HG02852 (cell line): ENCODE data around the gene WNT7A.
"Not testable (repeated sequence)": the region's sequence is repeated elsewhere in the genome, so short reads cannot be mapped to it uniquely, and the experiment has no call there.

Experiments
- ATAC-seq: cut with Tn5 transposase; IDR thresholded peaks from one replicate; pipeline ENCODE4 v1.9.1; 2021; ENCODE audit warnings: mild to moderate bottlenecking, moderate library complexity; ENCODE audit not compliant: unreplicated experiment

The WNT7A gene

DNA sequence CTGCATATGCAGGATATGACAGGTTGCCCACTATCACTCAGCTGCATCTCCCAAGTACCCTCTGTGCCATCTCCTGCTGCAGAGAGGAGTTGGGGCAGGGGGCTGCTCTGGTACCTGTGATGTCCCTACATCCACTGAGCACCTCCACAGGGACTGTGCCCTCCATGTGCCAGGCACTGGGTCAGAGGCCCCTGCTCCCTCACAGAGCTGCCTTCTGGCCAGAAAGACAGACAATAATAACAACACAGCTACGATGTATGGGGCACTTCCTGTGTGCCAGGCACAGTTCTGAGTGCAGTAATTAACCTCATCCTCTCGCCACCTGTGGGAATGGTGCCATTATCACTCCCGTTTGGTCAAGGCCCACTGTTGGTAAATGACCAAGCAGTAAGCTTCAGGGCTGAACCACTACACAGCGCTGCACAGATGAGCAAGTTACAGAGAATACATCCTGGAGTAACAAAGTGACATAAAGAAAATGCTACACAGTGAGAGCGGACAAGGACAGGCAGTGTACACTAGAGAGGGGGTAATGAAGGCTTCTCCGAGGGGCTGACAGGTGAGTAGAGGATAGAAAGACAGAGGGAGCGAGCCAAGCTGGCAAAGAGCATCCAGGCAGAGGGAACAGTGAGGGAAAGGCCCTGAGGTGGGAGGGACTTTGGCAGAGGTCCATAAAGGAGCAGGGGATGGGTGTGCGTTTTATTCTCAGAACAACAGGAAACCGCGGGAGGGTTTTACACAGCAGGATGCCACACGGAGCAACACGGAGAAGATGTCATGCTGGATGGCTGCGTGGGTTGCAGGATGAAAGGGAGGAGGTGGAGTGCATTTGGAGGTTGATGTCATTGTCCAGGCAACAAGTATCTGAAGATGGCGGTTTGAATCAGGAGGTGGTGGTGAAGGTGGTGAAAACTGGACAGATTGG, 13.6 kb downstream of the WNT7A start:
- no peak for ATAC-seq

DNA sequence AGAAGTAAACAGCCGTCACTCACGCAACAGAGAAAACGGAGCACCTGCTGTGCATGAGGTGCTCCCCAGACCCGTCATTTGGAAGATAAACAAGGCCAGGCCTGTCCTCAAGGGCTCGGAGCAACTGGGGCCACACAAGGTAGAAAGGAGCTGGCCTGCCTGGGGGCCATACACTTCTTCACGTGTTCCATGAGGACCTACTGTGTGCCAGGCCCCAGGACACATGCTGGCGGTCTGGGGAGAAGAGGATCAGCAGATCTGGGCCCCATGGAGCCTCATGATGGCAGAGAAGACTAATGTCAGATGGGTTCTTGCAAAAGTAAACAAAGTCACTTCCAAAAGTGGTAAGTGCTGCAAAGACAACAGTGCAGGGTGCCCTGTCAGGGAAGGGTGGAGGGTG, 14.3 kb downstream of the WNT7A start:
- no peak for ATAC-seq

DNA sequence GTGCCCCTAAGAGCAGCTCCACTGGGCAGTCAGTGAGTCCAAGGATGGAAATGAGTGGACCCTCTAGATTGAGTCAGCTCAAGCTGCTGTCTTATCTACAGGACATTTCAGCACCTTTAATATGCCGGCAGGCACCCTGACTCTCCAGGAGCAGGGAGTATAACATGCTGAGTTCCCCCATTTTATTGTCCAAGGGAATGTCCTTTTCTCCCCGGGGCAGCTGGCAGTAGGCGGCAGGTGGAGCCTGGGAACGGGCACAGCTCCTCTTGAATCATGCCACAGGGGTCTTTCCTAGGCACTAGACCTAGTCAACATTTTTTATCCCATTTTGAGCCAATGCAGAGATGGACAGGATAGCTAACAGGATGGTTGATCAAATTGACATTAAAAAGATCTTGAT, 14.8 kb downstream of the WNT7A start:
- no peak for ATAC-seq

DNA sequence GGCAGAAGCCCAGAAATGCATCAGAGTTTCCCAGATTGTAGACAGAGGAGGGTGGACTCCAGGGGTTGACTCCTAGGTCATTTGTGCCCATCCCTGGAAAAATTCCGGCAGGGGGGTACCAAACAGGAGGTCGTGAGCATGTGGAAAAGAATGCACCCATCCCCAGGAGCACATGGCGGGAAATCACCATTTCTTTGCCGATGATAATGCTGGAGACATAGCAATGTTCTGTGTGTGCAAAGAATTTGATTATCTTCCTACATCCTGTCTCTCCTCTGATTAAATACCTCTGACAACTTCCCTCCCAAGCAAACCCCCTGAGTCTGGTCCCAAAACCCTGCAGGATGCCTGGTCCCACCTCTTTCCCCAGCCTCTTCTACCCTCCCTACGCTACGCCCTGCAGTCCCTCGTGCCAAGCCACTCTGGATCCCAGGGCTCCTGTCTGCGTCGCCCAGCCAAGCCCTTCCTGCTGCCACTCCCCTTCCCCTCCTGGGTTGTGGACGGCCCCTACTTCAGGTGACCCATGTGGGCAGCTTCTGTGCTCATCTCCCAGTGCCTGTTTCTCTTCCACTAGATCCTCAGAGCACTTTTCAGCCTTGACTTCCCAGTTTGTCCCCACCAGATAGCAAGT, 15.8 kb downstream of the WNT7A start:
- no peak for ATAC-seq

DNA sequence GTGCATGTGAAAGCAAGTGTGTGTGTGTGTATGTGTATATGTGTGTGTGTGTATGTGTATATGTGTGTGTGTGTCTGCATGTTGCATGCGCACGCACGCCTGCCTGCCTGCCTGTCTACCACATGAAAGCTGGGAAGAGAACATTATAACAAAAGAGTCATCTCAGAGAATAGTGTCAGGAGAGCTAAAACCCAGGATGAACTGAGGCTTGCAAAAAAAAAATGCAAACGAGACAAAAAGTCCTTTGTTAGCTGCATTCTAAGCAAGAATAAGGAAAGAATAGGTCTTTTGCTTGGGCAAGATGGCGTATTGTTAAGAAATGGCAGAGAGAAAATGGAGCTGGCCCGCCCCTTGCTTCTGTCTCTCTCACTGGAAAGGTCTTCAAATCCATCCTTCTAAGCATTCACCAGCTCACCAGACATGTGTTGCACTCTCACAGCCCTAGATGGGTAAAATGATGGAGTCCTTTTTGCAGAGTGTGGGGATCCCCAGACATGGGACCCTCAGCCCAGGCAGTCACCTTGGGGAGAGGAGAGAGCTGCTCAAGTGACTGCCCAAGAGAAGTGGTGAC, 16.4 kb downstream of the WNT7A start:
- ATAC-seq, result no peak

DNA sequence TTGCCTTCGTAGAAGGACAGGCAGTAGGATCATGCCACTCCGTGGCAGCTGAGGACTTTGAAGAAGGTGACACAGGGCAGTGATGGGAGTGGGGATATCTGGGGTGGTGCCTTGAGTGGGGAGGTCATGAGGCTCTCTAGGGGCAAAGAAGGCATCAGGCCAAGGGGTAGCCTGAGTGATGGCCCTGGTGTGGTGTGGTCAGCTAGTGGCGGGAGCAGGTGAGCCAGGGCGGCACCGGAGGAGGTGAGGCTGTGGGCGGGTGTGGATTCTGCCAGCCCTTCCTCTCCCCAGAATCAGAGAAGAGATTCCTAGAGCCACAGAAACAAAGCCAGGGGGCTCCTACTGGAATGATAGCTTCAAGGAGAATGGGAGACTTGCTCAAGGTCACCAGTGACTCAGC, 18.4 kb downstream of the WNT7A start:
- no peak for ATAC-seq

DNA sequence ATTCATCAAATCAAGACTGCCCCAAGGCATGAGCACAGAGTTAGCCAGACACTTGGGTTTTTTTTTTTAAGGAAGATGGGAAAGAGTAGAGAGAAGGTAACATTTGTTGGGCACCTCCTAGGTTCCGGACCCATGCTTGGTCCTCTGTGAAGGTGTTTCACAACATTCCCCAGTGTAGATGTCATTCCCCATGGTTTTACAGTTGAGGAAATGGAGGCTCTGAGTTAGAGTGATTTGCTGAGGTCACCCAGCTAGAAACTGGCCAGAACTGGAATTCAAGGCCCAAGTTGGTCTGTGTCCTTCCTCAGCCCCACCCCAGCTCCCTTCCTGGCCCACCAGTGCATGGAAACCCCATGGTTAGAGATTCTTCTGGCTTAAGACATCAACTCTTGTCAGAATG, 19.9 kb downstream of the WNT7A start:
- no peak for ATAC-seq

DNA sequence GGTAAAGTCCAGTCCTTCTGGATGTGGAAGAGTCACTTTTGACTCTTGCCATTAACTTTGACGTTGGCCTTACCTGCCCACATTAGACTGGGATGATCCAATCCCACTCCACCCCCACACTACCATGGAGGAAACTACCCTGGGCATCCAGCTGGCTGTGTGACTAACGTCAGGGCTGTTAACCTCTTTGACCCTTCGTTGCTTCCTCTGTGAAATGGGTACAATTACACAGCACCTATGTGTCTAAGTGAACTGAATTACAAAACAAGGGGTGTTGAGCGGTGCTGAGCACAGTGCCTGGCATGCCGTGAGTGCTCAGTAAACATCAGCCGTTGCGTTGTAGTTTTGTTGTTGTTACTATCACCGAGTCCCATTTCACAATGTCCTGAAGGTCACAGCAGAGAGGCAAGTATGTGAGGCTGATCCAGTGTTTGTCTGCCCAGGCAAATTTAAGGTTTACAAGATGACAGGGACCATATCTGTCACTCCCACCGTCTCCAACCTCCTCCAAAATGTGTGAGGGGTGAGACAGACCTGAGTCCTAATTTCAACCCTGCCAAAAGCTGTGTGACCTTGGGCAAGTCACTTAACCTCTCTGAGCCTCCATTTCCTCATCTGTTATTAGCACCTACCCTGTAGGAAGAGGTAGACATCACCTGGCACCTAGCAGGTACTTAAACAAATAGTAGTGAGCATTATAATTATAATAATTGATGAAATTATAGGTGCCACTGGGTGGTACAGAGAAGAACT, 20.9 kb downstream of the WNT7A start:
- ATAC-seq, result no peak

DNA sequence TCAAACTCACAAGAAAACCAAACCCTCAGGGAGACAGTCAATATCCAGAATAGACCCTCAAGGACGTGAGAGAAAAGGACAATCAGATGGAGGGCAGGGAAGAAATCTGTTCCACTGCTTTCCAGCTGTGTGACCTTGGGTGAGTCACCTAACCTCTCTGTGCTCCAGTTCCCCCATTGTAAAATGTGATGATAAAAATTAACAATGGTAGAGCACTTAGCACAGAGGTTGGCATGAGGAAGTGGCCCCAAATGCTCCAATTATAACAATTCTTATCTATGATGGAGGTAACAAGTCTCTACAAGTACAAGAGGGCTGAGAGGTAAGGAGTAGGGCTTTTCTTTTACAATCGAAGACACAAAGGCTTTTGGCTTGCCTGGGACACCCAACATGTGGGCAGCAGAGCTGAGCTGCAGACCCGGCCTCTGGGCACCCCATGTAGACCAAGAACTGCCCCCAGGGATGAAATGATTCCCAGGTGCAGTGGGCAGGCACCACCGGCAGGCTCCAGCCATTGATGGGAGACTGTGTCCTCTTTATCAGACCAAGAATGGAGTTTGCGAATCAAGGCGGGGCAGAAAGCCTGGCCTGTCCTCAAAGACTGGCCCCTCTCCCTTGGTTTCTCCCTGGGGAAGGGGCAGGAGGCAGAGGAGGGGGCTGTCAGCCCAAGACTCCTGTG, 22.0 kb downstream of the WNT7A start:
- no peak for ATAC-seq

DNA sequence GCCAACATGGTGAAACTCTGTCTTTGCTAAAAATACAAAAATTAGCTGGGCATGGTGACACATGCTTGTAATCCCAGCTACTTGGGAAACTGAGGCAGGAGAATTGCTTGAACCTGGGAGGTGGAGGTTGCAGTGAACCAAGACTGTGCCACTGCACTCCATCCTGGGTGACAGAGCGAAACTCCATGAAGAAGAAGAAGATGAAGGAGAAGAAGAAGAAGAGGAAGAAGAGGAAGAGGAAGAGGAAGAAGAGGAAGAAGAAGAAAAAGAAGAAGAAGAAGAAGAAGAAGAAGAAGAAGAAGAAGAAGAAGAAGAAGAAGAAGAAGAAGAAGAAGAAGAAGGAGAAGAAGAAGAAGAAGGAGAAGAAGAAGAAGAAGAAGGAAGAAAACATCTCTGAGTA, 23.2 kb downstream of the WNT7A start:
- ATAC-seq, result not testable (repeated sequence)

DNA sequence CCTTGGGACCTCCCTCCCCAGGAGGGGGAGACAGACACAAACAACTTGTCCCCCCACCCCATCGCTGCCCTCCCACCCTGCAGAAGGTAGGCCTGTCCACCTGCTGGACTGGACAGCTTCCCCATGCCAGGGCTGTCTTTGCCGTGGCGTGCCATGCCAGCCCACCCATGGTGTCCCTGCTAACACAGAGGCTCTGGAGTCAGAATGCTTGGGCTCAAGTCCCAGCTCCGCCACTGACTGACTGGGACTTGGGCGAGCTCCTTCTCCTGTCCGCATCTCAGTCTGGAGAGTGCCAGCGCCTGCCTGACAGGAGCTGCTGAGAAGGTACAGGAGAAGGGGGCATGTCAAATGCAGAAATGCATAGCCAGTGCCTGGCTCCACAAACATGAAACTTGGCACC, 23.9 kb downstream of the WNT7A start:
- ATAC-seq, result no peak

DNA sequence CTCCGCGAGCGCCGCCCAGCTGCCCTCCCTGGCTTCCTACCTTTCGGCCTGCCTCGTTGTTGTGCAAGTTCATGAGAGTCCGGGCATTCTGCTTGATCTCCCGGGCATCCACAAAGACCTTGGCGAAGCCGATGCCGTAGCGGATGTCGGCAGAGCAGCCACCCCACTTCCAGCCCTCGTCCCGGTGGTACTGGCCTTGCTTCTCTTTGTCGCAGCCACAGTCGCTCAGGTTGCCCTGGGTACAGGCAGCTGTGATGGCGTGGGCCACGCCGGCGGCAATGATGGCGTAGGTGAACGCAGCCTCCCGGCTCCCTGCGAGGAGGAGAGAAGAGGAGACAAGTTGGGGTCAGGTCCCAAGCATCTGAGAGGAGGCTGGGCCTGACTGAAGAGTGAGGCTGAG, 25.4 kb downstream of the WNT7A start:
- ATAC-seq, result no peak

DNA sequence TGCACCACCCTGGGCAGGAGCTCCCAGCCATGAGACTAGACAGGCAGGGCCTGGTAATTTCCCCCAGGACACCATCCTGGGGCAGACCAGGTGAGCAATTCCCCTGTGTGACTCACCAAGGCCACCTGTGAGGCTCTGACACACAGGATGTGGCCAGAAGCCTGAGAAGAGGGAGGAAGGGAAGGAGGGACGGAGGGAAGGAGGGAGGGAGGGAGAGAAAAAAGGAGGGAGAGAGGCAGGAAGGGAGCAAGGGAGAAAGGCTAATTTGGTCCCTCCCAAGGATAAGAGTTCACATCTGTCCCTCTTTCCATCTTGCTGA, 25.9 kb downstream of the WNT7A start:
- no peak for ATAC-seq

DNA sequence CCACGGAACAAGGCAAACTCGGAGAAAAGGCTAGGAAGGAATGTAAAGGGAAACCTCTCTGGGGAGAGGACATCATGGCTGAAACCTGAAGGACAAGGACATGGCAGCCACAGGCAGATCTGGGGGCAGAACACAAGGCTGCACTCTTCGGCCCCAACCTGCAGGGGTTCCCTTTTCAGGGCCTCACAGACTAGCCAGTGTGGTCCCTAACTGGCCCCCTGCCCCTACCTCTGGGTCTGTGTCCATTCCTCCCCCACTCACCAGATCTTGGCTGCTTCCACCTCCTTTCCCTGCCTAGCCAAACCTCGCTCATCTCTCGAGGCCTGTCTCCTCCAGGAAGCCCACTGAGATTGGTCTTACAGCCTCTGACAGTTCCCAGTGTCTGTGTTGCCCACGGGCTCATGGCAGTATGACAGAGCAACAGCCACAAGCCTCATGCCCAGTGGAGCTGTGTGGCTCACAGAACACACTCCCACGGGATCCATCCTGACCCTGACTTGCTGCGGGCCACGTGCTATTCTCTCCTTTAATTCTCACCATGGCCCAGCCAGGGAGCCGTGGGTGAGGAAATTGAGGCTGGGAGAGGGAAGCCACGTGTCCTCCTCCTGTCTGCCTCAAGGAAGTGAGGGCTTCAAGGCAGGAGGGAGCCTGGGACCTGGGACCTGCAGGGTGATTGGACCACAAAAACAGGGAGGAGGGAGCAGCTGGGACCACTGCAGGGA, 26.5 kb downstream of the WNT7A start:
- ATAC-seq, result no peak

DNA sequence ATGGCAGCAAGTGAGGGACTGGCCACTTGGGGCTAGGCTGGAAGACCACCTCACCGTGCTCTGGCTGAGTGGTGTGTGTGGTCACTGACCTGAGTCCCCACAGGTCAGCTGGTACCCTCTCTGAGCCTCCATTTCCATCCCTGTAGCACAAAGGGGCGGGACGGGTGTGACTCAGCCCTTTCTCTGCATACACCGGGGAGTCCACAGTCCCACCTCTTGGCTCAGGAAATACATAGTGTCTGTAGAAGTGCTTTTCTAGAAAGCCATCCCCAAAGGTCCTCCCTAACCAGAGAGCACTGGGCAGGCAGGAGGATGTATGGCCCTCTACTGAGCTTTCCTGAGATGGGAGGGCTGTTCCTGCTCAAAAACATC, 27.2 kb downstream of the WNT7A start:
- ATAC-seq, result no peak

DNA sequence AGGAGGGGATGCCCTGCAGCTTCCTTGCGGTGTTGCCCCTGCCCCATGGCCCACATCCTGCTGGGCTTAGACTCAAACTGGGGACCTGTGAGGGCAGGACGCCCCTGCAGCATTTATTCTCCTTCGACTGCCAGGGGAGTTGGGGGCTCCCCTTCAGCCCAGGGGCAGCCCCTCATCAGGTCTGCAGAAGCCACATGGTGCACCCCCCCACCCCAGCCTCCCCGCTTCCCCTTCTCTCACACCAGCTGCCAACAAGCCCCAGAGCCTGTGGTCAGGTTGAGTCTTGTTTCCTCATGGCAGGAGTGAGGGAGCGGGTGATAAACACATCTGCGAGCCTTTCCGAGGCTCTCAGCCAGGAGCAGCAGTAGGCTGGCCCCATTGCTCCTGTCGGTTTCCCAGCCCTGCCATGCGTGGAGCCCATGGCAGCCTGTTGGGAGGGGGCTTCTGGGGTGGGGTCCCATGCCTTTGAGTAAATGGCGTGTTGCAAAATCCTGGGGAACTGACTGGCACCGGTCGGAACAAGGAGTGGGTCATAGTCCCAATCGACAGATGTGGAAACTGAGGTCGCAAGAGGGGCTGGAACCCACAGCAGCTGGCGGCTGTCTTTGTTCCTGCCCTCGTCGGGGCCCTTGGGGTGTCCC, 27.8 kb downstream of the WNT7A start:
- no peak for ATAC-seq

DNA sequence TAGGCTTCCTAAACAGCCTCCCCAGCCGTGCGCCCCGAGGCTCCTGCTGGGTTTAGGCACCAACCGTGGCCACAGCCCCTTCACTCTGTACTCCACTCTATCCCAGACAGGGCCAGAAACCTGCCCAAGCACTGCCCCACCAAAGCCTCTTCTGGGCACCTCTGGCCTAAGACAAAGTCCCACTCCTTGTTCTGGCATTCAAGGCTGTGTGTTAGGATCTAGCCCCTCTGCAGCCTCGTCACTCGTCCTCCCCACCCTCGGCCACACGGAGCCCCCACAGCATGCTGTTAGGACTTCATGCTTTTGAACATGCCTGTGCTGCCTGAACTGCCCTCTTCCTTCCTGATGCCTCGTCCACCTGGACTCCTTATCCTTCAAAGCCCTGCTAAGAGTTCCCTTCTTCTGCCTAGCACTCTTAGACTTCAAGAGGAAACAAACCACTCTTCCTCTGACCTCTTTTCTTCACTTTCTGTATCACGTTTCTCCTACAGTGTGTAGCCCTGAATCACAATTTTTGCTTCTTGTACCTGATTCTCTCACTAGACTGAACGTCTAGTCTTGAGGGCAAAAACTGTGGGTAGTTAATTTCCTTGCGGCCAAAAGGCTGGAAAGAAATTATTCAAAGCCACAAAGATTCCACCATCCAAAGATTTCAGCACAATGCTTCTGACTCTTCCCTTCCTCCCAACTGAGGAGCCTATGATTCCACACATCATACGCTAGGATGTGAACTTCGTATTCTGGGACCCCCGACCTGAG, 28.6 kb downstream of the WNT7A start:
- ATAC-seq, result no peak

DNA sequence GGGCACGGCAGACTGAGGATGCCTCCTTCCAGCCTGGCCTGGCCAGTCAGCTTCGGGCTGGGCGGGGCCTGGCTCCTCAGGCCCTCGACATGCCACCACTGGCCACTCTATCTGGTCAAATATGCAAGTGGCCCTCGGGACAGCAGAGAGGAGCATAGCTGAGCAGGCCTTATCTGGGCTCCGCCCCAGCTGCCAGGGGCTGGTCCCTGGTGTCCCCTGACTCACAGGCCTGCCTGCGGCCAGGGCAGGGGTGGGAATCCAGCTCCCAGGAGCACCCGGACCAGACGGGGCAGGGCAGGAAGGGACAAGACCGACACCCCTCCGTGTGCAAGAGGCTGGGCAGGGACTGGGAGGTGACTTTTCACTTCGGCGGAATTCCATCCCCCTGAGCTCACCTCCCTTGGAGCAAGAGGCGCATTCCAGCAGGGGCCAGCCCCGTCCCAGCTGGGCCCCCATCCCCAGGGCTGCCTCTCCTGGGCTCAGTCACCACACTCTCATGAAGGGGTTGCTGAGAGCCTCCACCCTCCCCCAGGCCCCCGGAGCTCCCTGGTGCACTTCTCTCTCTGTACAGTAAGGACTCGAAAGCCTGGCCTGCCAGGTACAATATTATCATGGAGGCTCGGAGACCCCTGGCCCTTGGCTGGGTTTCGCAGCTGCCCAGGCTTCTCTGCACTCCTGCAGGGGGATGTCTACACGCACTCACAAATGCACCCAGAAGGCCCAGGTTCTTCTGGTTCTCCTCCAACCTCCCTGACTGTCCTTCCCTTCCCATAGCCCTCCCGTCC, 29.5 kb downstream of the WNT7A start:
- no peak for ATAC-seq
